GM06990 (cell line): ENCODE data around the gene ADPRM.

Source experiments
- DNase-seq: peaks from one replicate; pipeline ENCODE4 v3.0.0-alpha.2; 2011; ENCODE audit not compliant: insufficient read length; ENCODE audit errors: extremely low read depth
- H3K27me3 ChIP-seq: replicated peaks from 2 replicates; pipeline ENCODE4 v1.6.0; 2011; ENCODE audit warnings: low read length; ENCODE audit not compliant: control insufficient read depth, insufficient read depth
- H3K36me3 ChIP-seq: 2 replicates; pipeline ENCODE4 v1.5.1; 2011; ENCODE audit warnings: low read length; ENCODE audit not compliant: control insufficient read depth, insufficient read depth
- H3K4me3 ChIP-seq: replicated peaks from 2 replicates; pipeline ENCODE4 v1.5.1; 2011; ENCODE audit warnings: low read depth, mild to moderate bottlenecking, control low read depth, low read length
- TF ChIP-seq, protein P1 (sequence below): IDR thresholded peaks from 2 replicates; pipeline ENCODE4 v1.5.1; 2011; ENCODE audit warnings: low read length, control low read depth, mild to moderate bottlenecking, inconsistent platforms; ENCODE audit not compliant: insufficient read depth, poor library complexity, severe bottlenecking

Gene ADPRM

DNA sequence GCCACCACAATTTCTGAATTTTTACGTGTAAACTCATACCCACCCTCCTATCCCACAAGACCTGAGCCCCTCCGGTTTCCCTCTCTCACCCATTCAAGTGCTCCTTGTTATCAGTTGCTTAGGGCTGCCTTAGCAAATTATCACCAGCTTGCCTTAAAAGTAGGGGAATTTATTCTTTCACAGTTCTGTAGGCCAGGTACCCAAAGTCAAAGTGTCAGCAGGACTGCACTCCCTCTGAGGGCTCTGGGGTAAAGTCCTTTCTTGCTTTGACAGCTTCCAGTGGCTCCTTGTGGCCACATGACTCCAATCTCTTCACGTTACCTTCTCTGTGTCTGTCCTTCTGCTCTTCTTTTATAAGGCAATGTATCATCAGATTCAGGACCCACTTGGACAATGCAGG is 40.3 kb downstream of the ADPRM start:
- TF ChIP-seq, protein P1, sequence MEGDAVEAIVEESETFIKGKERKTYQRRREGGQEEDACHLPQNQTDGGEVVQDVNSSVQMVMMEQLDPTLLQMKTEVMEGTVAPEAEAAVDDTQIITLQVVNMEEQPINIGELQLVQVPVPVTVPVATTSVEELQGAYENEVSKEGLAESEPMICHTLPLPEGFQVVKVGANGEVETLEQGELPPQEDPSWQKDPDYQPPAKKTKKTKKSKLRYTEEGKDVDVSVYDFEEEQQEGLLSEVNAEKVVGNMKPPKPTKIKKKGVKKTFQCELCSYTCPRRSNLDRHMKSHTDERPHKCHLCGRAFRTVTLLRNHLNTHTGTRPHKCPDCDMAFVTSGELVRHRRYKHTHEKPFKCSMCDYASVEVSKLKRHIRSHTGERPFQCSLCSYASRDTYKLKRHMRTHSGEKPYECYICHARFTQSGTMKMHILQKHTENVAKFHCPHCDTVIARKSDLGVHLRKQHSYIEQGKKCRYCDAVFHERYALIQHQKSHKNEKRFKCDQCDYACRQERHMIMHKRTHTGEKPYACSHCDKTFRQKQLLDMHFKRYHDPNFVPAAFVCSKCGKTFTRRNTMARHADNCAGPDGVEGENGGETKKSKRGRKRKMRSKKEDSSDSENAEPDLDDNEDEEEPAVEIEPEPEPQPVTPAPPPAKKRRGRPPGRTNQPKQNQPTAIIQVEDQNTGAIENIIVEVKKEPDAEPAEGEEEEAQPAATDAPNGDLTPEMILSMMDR = no peak
- no peaks in the 10 kb centered on the region for H3K36me3 ChIP-seq
- no peak for DNase-seq
- no peaks in the 10 kb centered on the region; the same call in none of the 2 replicates for H3K27me3 ChIP-seq
- H3K4me3 ChIP-seq = no peak overlapping the region

DNA sequence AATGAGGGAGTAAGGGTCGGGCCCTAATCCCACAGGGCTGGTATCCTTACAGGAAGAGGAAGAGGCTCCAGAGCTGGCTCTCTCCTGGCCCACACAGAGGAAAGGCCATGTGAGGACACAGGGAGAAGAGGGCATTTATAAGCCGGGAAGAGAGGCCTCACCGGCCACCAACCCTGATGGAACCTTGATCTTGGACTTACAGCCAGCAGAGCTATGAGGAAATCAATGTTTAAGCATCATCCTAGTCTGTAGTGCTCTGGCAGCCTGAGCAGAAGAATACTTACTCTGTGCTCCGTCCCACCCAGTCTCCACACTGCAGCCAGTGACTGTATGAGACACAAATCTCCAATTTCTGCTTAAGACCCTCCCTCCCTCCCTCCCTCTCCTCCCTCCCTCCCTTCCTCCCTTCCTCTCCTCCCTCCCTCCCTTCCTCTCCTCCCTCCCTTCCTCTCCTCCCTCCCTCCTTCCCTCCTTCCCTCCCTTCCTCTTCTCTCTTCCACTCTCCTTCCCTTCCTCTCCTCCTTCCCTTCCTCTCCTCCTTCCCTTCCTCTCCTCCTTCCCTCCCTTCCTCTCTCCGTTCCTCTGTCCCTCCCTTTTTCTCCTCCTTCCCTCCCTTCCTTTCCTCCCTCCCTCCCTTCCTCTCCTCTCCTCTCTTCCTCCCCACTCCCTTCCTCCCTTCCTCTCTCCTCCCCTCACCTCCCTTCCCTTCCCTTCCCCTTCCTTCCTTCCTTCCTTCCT is 41.3 kb downstream of the ADPRM start:
- Histone ChIP-seq H3K4me3 (no peak overlapping the region), H3K27me3 (no peaks in the 10 kb centered on the region; the same call in none of the 2 replicates), H3K36me3 (no peaks in the 10 kb centered on the region)
- DNase-seq = no peak
- TF ChIP-seq, protein P1 = no peak

DNA sequence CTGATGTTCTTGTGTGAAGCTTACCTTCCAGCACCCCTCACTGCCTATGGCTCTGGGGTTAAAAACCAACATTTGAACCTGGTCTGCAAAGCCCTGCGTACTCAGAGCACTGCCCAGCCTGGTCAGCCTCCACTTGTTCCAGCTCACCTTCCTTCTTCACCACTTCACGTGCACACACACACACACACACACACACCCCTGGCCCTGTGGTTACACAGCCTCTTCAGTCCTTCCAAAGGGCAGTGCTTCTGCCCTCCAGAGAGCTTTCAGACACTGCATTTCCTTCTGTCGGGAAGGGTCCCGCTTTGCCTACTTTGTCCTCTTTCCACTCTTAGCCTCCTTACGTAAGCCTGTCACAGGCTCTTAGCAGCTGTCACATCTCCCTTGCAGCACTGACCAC is 42.0 kb downstream of the ADPRM start:
- H3K4me3 ChIP-seq = no peak overlapping the region
- no peak for DNase-seq
- no peaks in the 10 kb centered on the region; the same call in none of the 2 replicates for H3K27me3 ChIP-seq
- H3K36me3 ChIP-seq = no peaks in the 10 kb centered on the region
- TF ChIP-seq, protein P1 = no peak

DNA sequence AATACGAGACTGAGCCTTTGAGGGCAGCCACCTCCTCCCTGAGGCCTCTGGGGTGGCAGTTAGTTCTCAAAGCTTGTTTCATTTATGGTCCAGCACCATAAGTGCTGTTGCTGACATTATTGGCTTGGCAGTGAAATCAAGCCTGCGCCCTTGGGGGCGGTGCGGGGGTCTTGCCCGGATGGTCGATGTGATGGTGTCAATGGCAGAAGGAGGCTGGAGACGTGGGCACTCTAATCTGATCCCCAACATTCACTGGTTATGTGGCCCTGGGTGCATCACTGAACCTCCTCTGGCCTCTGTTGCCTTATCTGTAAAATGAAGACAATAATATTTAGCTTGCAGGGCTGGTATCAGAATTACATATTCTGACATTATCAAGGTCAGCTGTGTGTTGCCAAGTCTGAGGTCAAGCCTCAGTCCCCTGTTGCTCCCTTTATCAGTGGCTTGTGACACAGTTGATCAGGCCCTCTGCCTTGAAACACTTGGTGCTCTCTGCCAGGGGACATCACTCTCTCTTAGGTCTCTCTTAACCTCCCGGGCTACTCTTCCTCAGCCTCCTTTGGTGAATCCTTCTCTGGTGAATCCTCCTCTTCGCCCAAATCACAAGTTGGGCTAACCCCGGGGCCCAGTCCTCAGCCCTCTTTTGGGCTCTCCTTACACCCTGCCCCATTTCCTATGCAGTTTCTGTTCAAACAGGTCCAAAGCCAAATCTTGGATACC is 44.2 kb downstream of the ADPRM start:
- no peak for DNase-seq
- no peak overlapping the region for H3K4me3 ChIP-seq
- TF ChIP-seq, protein P1 = no peak
- no peaks in the 10 kb centered on the region for H3K36me3 ChIP-seq
- no peaks in the 10 kb centered on the region; the same call in none of the 2 replicates for H3K27me3 ChIP-seq

DNA sequence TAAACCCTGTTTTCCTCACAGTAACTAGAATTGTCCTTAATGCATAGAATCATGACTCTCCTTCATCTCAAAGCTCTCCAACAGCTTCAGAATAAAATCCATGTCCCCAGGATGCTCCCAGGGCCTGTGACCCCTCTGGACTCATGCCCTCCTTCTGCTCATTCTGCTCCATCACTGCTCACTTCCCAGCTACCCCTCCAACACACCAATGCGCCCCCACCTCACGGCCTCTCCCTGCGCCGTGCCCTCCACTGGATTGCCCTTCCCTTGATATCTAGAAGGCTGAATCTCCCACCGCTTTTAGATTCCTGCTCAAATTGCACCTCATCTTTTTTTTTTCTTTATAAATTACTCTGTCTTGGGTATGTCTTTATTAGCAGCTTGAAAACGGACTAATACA is 45.0 kb downstream of the ADPRM start:
- Histone ChIP-seq H3K36me3 (no peaks in the 10 kb centered on the region), H3K4me3 (no peak overlapping the region), H3K27me3 (no peaks in the 10 kb centered on the region; the same call in none of the 2 replicates)
- TF ChIP-seq, protein P1 = no peak
- DNase-seq = no peak
